Measurements from ENCODE around the gene MED12.
"Not testable (repeated sequence)": the region's sequence is repeated elsewhere in the genome, so short reads cannot be mapped to it uniquely, and the experiment has no call there.

MED12 gene

DNA sequence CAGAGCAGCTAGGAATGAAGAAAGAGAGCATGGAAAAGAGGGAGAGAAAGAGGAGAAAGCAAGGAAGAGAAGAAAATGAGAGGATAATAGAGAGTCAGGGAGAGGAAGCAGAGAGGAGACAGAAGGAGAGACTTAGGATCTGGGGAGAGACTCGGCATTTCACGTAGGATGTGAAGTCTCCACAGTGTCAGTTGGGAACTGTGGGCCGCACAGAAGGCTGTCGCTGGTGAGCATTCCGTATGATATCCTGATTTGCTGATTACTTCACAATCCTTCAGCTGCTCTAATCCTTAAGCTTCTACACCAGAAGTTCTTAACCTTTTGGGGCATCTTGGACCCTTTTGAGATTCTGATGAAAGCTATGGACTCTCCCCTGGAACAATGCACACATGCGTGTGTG lies 40.2 kb downstream of the MED12 start:
- DNase-seq (ENCODE audit: low read depth, low spot score) = no peak
- H3K27ac ChIP-seq = no peak overlapping the region

DNA sequence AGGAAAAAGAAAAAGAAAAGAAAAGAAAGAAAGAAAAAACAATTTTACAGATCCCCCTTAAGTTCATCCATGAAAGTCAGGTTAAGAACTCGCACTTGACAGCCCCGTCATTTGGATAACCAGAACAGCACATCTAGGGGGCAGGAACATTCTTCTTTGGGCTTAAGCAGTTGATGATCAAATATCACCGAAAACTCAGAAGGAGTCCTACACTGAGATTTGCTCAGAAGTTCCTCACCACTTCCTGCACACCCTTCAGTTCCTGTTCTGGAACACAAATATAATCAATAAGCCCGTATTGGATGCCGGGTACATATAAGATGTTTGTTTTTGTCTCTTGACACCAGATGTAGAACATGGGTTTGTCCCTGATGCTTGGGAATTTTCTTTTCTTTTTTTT lies 40.9 kb downstream of the MED12 start:
- H3K27ac ChIP-seq = no peak overlapping the region
- no peak for DNase-seq (ENCODE audit: low read depth, low spot score)

- no peak for DNase-seq (ENCODE audit: low read depth, low spot score)
- H3K27ac ChIP-seq = no peak overlapping the region
Measured at GRCh38 chrX:71160475-71160874, 42.1 kb downstream of the MED12 start.

- DNase-seq (ENCODE audit: low read depth, low spot score) = no peak
- H3K27ac ChIP-seq = no peak overlapping the region
Measured at GRCh38 chrX:71162981-71163380, 44.6 kb downstream of the MED12 start.

DNA sequence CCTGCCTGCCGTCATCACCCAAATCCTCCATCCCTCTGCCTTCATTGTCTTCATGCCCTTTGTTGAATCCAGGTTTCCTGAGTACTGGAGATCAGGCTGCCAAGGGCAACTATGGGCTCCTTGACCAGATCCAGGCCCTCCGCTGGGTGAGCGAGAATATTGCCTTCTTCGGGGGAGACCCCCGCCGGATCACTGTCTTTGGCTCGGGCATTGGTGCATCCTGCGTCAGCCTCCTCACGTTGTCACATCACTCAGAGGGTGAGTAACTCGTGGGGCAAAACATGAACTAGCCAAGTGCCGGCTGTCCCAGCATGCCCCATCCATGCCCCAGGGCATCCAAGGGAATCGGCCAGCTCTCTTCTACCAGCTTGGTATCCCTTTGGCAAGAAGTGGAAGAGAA lies 45.7 kb downstream of the MED12 start:
- DNase-seq (ENCODE audit: low read depth, low spot score) = peak; percentile 0
- H3K27ac ChIP-seq = no peak overlapping the region

GRCh38 chrX:71166461-71166860 lies 48.1 kb downstream of the MED12 start:
- DNase-seq (ENCODE audit: low read depth, low spot score) = no peak
- H3K27ac ChIP-seq = no peak overlapping the region

- DNase-seq (ENCODE audit: low read depth, low spot score) = no peak
- H3K27ac ChIP-seq = no peak overlapping the region
Measured at GRCh38 chrX:71167031-71167781, 48.8 kb downstream of the MED12 start.

GRCh38 chrX:71168134-71168533 lies 49.7 kb downstream of the MED12 start:
- no peak overlapping the region for H3K27ac ChIP-seq
- DNase-seq (ENCODE audit: low read depth, low spot score) = no peak

DNA sequence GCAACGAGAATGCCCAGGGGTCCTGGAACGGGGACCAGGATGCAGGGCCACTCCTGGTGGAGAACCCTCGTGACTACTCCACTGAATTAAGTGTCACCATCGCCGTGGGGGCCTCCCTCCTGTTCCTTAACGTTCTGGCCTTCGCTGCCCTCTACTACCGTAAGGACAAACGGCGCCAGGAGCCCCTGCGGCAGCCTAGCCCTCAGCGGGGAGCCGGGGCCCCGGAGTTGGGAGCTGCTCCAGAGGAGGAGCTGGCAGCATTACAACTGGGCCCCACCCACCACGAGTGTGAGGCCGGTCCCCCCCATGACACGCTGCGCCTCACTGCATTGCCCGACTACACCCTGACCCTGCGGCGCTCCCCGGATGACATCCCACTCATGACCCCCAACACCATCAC lies 51.2 kb downstream of the MED12 start:
- DNase-seq (ENCODE audit: low read depth, low spot score) = no peak
- no peak overlapping the region for H3K27ac ChIP-seq

GRCh38 chrX:71170660-71171059 lies 52.3 kb downstream of the MED12 start:
- H3K27ac ChIP-seq = no peak overlapping the region

DNA sequence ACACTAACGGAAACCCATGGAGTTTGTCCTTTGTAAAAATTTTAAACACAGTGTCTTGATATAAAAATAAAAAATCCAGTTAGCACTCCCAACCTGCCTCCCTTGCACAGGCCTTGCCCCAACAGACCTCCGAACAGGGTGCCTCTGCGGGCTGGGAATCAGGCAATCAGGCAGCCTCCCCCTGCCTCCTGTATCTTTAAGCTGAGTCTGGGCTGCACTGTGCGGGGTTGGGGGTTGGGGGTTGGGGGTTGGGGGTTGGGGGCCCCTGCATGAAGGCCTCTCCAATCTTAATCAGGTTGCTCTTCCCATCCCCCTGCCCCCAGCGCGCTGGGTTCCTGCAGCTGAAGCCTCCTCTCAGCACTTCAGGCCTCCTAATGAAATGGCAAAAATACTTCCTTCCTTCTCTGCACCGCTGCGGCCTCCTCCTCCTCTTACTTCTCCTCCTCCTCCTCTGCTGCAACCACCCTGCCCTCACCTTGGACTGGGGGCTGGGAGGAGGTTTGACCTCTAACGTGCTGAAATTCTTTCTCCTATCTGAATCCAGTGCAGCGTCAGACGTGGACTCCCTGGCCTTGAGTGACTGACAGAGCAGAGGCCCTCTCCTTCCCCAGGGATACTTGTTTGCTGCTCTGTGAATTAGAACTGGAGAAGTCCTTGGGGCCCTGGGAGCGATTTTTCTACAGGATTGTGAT lies 52.9 kb downstream of the MED12 start:
- no peak overlapping the region for H3K27ac ChIP-seq
- DNase-seq (ENCODE audit: low read depth, low spot score) = no peak

More at GRCh38 chrX:71170660-71171059, 52.3 kb downstream of the MED12 start:
- no peak for DNase-seq (ENCODE audit: low read depth, low spot score)

- no peak overlapping the region for H3K27ac ChIP-seq
Measured at GRCh38 chrX:71173440-71173839, 55.0 kb downstream of the MED12 start.

GRCh38 chrX:71174795-71175194 lies 56.4 kb downstream of the MED12 start:
- H3K27ac ChIP-seq = no peak overlapping the region

More at GRCh38 chrX:71173440-71173839, 55.0 kb downstream of the MED12 start:
- no peak for DNase-seq (ENCODE audit: low read depth, low spot score)

DNA sequence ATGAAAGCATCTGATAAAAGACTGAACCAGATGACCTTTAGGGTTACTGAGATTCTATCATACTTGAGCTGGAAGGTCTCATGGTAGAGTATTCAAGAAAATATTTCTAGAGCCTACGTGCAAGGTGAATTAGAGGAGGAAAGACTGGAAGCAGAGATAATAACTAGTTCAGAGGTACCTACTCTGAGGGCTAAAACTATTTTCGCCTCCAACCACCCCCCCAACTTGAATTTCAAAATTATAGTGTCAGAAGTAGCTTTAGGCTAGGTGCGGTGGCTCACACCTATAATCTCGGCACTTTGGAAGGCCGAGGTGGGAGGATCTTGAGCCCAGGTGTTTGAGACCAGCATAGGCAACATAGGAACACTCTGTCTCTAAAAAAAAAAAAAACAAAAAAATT lies 57.1 kb downstream of the MED12 start:
- no peak overlapping the region for H3K27ac ChIP-seq
- no peak for DNase-seq (ENCODE audit: low read depth, low spot score)

More at GRCh38 chrX:71174795-71175194, 56.4 kb downstream of the MED12 start:
- no peak for DNase-seq (ENCODE audit: low read depth, low spot score)

- DNase-seq (ENCODE audit: low read depth, low spot score) = no peak
- no peak overlapping the region for H3K27ac ChIP-seq
Measured at GRCh38 chrX:71177327-71177726, 58.9 kb downstream of the MED12 start.

GRCh38 chrX:71178908-71179307 lies 60.5 kb downstream of the MED12 start:
- no peak for DNase-seq (ENCODE audit: low read depth, low spot score)
- H3K27ac ChIP-seq = no peak overlapping the region

GRCh38 chrX:71180579-71181265 lies 62.3 kb downstream of the MED12 start:
- not testable (repeated sequence) for H3K27ac ChIP-seq

GRCh38 chrX:71181558-71181909 lies 63.1 kb downstream of the MED12 start:
- DNase-seq (ENCODE audit: low read depth, low spot score) = no peak

More at GRCh38 chrX:71180579-71181265, 62.3 kb downstream of the MED12 start:
- DNase-seq (ENCODE audit: low read depth, low spot score) = not testable (repeated sequence)

GRCh38 chrX:71181910-71182799 lies 63.8 kb downstream of the MED12 start:
- peak; percentile 75 for DNase-seq (ENCODE audit: low read depth, low spot score)
- no peak overlapping the region for H3K27ac ChIP-seq

More at GRCh38 chrX:71181558-71181909, 63.1 kb downstream of the MED12 start:
- H3K27ac ChIP-seq = no peak overlapping the region

DNA sequence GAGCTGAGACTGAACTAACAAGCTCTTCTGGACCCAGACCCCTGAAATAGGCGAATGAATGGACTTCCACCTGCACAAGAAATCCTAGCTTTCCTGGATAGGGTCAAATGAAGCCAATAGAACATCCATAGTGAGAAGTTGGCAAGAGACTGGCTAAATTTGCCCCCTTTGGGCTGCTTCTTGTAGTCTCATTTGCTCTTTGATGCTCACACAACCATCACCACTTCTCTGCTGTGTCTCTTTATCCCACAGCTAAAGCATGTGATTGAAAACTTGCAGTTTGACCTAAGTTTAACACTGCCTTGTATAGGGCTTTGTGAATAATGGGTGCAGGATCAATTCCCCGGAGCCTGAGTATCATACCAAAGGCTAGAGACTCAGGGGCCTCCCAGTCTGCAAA lies 64.5 kb downstream of the MED12 start:
- no peak for DNase-seq (ENCODE audit: low read depth, low spot score)
- H3K27ac ChIP-seq = no peak overlapping the region
